AG10803 (cell line): ENCODE measurements around the gene TTC6.
A peak's percentile ranks its signal among the peaks of the same experiment; 100 is the strongest.

Experiments used
- DNase-seq: peaks from one replicate; pipeline ENCODE4 v3.0.0; 2010; ENCODE audit warnings: low read depth
- H3K4me3 ChIP-seq: 2 replicates; pipeline ENCODE4 v1.5.1; 2011; ENCODE audit warnings: mild to moderate bottlenecking, low read length, control low read depth
- TF ChIP-seq, protein P1 (sequence below): conservative IDR thresholded peaks from 2 replicates; pipeline ENCODE4 v1.5.1; 2011; ENCODE audit warnings: mild to moderate bottlenecking, low read length, control low read depth, inconsistent platforms

TTC6 gene

GRCh38 chr14:37599507-37600368 lies 4.3 kb downstream of the TTC6 start:
- 0 out of 2 replicates have a peak overlapping the region, but pooled peaks have one; percentile 20 for H3K4me3 ChIP-seq
- no peak for DNase-seq
- TF ChIP-seq, protein P1, sequence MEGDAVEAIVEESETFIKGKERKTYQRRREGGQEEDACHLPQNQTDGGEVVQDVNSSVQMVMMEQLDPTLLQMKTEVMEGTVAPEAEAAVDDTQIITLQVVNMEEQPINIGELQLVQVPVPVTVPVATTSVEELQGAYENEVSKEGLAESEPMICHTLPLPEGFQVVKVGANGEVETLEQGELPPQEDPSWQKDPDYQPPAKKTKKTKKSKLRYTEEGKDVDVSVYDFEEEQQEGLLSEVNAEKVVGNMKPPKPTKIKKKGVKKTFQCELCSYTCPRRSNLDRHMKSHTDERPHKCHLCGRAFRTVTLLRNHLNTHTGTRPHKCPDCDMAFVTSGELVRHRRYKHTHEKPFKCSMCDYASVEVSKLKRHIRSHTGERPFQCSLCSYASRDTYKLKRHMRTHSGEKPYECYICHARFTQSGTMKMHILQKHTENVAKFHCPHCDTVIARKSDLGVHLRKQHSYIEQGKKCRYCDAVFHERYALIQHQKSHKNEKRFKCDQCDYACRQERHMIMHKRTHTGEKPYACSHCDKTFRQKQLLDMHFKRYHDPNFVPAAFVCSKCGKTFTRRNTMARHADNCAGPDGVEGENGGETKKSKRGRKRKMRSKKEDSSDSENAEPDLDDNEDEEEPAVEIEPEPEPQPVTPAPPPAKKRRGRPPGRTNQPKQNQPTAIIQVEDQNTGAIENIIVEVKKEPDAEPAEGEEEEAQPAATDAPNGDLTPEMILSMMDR: no peak

DNA sequence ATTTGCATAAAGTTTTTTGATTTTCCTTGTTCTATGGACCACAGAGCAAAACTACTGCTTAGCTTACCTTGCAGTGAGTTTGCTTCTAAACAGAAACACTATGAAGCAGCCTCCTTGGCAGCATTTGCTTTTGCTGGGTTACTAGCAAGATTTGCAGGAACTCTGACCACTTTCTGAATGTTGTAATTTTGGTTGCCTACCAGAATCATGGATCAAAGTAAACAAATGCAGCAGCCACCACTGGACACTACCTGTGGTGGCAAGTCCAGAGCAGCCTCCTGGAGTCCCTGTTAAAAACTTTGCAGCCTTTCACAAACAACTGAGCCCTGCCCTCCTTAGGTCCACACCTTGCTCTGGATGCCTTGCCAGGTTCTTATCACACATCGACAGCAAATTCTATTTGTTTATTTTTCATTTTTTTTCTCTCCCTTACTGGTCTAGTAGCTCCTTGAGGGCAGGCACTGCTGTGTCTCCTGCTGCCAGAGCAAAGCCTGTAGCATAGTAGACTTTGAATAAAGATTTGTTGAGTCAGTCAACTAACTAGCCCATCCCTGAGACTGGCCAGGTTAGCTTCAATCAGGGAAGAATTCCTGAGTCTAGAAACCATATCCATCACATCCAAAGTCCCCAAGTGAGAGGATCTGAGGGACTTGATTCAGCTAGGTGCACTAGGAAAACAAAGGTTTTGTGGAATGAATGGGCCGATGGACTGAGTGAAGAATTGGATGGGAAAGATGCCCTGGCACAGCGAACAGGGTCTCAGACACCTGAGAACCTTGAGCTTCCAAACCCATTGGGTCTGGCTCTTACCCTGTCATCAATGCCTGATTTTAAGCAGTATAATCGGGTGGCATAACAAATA lies 5.7 kb downstream of the TTC6 start:
- no peak for DNase-seq
- no peak overlapping the region for H3K4me3 ChIP-seq
- TF ChIP-seq, protein P1: no peak

DNA sequence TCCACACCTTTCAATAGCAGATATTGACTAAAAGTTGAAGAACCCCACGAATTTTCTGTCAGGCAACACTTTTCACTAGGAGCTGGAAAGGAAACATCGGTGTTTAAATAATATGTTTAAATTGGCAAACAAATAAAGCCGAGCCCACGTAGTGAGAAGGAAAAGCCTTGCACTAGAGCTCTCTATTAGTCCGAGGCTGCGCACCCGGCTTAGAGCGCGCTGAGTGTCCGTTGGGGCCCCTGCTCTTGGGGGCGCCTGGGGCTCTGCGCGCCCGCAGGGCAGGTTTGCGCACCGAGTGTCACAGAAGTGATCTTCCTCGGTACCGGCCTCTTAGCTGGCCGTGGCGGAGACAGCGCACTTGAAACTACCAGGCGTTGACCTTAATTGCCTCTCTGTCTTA lies 6.4 kb downstream of the TTC6 start:
- no peak for DNase-seq
- TF ChIP-seq, protein P1: no peak
- H3K4me3 ChIP-seq: no peak overlapping the region

GRCh38 chr14:37602605-37603453 lies 7.4 kb downstream of the TTC6 start:
- no peak for DNase-seq
- TF ChIP-seq, protein P1: no peak
- no peak overlapping the region for H3K4me3 ChIP-seq

DNA sequence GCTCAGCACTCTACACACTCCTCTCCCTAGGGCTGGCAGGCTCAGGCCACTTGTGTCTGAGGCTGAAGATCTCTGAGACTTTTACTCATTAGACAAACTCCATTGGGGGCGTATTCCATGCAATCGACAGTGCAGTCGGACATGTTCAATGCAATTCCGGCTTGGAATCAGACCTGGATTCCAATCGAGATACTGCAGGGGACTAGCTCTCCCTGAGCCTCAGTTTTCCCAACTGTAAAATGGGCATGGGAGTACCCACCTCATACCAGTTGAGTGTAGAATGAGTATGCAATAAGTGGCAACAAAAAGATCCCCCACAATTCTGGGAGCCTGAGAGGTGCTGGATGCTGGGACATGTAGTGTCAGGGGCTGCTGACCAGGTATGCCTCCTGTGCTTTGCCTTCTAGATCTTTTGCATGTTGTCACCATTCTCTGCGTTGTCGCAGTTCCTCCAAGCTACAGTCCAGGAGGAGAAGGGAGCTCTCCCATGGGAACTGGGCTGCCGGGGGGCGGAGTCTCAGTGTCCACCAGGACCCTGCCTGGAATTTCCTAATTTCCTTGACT lies 8.3 kb downstream of the TTC6 start:
- TF ChIP-seq, protein P1: no peak
- DNase-seq: no peak
- H3K4me3 ChIP-seq: no peak overlapping the region

- no peak overlapping the region for H3K4me3 ChIP-seq
- no peak for DNase-seq
- TF ChIP-seq, protein P1: no peak
Measured at GRCh38 chr14:37606678-37607077, 11.2 kb downstream of the TTC6 start.
